Stimulated activated CD8-positive, alpha-beta memory T cell treated with anti-CD3 and anti-CD28 coated beads, Interleukin-12 subunit alpha, Interleukin-12 subunit beta, amount 100 ng/mL, for 24 hours (primary cell): ENCODE data around the gene DENND5A.
A peak's percentile ranks its signal among the peaks of the same experiment; 100 is the strongest.

Source experiments
- DNase-seq: peaks from one replicate; pipeline ENCODE4 v3.0.0-alpha.2; 2020; ENCODE audit errors: extremely low read depth

DENND5A gene

DNA sequence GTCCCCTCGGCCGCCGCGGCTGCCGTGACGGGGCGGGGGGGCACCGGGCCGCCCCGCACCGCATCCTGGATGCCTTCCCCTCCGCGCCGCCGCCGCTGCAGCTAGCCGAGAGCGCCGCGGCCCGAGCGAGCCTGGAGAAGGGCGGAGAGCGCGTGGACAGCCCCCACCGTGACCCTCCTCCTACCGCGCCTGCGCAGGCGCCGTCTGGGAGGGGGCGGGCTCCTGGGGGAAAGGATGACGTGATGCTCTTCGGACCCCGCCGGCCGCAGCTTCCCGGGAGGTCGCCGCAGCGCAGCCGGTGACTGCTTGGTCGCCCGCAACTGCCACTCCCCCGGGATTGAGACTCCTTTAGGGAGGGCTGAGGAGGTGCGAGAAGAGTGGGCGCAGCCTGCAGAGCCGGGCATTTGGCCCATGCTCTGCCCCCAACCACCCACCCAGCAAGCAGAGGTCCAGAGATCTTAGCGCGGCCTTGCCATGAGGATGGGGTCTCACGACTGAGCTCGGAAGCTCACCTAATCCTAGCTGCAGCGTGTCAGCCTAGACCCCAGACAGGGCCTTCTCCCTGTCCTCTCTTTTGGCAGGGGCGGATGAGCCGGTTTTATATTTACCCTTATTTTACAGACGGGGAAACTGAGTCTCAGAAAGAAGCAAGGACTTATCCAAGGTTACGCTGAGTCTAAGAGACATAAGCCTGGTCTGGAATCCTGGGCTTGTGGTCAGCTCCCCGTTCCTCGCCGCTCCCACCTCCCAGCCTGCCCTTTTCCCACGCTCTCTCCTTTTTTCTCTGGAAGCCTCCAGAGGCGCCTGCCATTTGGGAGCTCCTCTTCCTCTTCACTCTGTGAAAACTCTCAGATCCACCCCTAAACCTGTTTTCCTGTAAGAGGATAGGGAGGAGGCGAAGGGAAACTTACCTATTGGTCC is at the start of gene DENND5A:
Gene DENND5A, minus strand, starts transcription at position 140 of the 921 bp plus-strand sequence. CDS start 281 bp downstream, outside the sequence.
- DNase-seq = no peak

DNA sequence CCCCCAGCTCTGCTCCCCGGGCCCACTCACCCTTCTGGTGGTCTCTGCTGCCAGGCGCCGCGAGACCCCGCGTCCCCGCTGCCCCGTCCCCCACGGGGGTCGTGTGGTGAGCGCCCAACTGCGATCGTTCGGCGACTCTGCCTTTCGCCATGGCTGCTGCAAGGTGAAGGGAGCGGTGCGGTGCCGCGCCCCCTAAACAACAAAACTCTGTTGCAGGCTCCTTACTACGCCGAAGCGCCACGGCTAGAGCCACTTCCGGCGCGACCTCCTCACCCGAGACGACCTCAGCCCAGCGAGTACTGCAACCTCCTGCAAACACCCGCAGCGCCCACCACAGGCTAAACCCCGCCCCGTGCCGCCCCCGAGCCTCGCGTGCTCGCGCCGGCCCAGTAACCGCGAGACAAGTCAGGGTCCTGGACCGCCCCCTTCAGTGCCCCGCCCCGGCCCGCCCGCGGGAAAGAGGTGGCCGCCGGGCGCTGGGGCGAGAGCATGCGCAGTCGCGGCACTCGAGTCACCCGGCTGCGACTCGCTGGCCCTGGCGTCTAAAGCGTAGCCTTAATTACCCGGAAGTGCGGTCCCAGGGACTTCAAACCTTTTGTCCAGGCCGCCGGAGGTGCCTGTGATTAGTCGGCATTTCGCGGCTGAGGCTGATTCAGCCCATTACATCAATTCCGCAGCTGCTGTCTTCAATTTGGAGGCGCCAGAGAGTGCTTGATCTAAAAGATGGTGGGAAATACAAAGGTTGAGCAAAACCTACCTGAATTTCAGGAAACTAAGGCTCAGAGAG is 49.3 kb upstream of the DENND5A start, which contains the start of gene TMEM41B:
Gene TMEM41B, minus strand, starts transcription at position 303 of the 787 bp plus-strand sequence. Its CDS starts 152 bp downstream, at position 151.
- DNase-seq = peak; percentile 100

DNA sequence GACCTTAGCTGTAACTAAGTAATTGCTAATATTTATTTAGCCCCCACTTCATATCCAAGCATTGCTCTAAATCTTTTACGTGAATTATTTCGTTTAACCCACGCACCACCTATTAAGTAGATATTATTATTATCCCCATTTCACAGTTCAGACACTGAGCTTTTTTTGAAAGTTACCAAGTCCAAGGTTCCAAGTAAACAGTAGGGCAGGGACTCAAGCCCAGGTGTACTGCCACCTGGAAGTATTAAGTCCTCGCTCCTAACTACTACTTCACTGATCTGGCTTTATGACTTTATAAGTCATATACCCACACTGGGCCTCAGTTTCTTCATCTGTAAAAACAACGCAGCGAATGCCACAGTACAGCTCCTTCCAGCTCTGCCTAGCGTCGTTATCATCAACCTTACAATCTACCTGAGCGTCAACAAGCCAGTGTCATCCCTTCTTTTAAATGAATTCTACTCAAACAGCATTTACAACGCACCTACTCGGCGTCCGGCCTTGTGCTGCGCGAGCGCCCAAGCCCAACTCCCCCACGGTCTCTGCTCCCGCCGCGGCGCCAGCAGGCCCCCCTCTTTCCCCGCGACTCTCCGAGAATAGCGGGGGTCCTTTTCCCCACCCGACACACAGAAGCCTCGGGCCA is 48.6 kb upstream of the DENND5A start:
- no peak for DNase-seq

DNA sequence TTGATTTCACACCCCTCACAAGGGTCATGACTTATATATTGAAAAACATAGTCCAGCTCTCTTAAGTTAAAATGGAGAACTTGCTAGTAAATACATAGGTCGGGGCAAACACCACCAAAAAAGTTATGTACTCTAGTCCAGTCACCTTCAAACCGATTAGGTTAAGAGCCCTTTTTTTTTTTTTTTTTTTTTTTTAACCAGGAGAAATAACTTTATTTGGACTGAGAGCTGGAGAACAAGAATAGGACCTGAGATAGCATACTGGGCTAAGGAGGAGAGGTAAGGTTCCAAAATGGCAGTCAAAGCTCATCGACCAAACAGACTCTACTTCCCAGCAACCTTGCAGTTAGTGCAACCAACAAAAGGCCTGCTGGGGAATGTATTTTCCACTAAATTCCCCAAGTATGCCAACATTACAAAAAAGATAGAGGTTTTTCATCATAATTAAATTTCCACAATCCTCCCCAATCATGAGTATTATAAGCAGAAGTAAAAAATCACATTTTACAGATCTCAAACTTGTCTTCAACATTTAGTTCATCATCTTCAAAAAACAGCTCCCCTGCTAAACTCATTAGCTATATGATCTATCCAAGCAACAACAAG is 45.4 kb upstream of the DENND5A start:
- DNase-seq = no peak

DNA sequence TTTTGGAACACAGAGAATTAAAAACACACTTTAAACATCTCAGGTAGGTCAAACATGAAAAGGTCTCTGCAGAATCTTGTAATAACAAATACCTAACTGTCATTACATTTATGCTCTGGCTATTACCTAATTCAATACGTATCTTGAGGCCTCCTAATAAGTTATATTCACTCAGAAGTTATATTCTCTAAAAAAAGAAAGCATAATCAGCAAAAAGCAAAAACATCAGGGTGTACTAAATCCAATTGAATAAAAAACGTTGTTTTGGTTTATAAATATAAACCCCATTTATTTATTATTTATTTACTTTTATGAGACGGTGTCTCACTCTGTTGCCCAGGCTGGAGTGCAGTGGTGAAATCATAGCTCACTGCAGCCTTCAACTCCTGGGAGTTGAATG is 39.0 kb upstream of the DENND5A start:
- no peak for DNase-seq

DNA sequence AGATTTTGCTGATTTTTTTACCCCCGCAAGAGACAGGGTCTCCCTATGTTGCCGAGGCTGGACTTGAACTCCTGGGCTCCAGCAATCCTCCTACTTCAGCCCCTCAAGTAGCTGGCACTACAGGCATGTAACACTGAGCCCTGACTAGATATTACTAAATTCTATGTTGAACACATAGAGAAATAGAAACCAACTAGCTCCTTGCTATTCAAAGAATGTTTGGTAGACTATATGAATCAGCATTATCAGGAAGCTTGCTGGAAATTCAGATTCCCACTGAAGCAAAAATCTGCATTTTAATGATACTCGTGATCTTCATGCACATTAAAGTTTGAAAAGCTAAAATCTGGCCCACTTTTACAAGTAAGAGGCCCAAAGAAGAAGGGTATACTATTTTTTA is 37.3 kb upstream of the DENND5A start:
- DNase-seq = no peak

DNA sequence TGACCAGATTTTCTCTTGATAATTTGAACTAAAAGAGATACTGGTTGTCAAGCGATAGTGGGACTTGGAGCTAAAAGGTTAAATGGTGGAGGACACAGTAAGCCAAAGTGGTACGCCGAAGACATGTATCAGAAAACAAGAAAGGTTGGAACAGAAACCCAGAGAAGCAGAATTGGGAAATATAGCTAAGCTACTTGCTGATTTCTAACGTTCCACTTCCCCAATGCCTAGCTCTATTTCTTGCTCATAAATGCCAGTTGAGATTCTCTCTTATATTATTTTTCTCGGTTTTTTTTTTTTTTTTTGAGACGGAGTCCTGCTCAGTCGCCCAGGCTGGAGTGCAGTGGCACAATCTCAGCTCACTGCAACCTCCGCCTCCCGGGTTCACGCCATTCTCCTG is 36.6 kb upstream of the DENND5A start:
- DNase-seq = no peak

DNA sequence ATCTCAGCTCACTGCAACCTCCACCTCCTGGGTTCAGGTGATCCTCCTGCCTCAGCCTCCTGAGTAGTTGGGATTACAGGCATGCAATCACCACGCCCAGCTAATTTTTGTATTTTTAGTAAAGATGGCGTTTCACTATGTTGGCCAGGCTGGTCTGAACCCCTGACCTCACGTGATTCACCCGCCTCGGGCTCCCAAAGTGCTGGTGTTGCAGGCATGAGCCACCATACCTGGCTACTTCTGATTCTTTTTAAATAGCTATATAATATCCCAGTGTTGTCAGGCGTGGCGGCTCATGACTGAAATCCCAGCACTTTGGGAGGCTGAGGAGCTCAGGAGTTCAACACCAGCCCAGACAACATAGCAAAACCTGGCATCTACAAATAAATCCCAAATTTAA is 28.5 kb upstream of the DENND5A start:
- no peak for DNase-seq

DNA sequence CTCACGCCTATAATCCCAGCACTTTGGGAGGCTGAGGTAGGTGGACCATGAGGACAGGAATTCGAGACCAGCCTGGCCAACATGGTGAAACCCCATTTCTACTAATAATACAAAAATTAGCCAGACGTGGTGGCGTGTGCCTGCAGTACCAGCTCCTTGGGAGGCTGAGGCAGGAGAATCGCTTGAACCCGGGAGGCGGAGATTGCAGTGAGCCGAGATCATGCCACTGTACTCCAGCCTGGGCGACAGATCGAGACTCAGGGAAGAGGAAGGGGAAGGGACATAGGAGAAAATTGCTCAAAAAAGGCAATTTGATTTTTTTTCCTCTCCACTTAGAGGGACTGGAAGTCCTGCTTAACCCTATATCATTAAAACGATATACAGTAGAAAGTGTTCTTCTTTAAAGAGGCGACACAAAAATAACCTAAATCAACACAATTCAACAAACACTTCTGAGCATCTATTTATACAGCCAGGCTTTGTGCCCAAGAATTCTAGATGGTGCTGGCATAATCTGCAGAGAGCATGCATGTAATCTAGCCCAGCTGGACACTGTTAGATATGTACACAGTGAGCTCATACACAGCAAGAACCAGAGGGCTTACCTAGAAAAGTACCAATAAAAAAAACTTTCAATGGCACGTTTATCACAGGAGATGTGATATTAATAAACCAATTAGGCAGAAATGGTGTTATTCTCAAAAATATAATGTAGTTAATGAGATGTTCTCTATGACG is 20.9 kb upstream of the DENND5A start:
- DNase-seq = no peak

DNA sequence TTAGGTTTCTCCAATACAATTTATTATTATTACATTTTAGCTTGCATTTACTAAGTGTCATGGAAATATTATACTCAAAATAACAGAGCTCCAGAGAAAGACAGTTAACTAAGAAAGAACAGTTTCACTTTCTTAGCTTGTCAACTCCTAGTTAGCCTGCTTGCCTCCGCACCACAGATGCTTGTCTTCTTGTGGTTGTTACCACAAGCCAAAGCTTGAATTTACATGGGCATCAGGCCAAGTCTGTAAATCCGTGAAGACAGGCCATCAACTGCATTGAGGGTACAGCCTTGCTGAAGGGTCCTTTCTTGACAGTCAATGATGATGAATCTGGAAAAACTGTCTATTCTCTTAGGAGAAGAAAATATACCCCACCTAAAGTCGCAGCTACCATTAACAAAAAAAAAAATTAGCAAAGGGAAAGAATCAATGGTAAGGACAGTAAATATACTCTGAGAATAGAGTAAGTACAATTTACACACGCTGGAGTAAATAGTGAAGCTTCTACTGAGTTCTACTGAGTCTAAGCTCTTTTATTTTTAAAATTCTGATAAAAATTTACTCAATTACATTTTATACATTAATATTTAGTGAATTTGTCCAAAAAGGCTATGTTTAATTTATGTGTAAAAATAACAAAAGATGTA is 15.6 kb upstream of the DENND5A start:
- DNase-seq = no peak

DNA sequence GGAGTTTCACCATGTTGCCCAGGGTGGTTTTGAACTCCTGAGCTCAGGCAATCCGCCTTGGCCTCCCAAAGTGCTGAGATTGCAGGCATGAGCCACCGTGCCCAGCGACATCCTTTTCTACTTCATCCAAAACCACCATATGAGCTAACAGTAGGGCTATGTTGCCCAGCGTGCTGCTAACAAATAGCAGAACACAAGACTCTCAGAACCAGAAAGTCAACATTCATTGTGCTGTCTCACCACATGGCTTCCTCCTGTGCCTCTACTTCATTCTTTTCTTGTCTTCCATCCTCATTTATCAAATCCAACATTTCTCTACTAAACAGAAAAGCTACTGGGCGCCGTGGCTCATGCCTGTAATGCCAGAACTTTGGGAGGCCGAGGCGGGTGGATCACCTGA is 12.0 kb upstream of the DENND5A start:
- DNase-seq = no peak

DNA sequence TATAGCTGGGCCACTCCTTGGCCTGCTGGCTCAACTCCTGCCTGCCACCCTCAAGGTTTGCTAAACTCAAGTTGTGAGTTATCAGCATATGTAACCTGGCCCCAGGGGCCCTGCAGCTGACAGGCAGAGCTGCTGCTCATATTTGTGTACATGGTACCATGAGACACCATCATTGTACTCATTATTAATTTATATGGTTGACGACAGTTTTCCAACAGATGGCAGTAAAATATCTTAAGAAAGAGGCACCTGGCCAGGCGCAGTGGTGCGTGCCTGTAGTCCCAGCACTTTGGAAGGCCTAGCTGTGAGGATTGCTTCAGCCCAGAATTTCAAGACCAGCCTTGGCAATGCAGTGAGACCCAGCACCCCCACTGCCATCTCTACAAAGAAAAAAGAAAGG is 11.4 kb upstream of the DENND5A start:
- DNase-seq = no peak

DNA sequence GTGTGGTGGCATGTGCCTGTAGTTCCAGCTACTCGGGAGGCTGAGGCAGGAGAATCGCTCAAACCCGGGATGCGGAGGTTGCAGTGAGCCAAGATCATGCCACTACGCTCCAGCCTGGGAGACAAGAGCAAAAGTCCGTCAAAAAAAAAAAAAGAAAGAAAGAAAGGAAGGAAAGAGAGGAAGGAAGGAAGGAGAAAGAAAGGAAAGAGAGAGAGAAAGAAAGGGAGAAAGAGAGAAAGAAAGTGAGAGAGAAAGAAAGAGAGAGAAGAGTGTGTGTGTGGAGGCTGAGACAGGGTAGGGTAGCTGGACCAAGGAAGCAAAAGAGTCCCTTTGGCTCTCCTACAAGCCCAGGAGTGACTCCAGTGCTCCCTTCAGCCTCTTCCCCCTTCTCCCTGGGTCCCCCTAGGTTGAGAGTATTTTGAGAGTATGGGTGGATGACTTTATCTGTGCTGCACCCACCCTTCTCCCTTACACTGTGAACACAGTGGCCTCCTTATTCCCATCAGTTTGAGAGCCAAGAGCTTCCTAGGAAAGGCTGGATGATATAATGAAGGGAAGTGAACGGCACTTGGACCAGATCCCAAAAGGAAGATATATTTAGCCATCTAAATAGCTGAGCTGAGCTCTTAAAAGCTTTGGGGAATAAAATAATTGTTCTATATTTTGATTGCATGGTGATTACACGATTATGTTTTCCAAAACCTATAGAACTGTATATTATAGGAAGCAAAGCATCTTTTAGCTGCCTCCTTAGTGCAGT is 9.5 kb upstream of the DENND5A start:
- no peak for DNase-seq

DNA sequence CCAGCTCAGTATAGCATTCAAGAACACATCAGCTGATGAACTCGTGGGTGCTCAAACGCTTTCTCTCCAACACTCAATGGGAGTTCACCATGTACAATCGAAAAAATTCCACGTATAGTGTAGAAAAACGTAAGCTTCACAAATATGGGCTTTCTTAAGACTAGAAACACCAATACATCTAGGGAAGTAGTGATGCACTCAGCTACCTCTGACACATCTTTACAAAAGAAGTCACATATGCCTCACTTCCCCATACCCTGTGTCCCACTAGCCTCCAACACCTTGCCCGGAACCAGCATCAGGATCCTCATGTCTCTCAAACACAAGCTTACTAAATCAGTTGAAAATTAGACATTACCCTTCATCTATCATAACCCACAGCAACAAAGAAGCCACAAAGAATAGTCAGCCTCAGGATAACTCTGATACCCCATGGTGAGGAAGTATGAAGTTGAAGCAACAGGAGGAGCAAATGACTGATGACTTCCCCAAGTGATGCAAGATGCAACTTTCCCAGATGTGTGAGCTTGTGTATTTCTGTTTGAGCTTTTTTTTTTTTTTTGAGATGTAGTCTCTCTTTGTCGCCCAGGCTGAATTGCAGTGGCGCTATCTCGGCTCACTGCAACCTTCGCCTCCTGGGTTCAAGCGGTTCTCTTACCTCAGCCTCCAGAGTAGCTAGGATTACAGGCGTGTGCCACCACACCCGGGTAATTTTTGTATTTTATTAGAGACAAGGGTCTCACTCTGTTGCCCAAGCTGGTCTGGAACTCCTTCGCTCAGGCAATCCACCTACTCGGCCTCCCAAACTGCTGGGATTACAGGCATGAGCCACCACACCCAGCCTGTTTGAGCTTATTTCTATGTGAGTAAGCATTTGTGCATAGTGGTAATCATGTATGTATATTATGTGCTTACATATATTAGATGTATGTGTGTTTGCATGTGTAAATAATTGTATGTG is 8.5 kb upstream of the DENND5A start:
- DNase-seq = no peak

DNA sequence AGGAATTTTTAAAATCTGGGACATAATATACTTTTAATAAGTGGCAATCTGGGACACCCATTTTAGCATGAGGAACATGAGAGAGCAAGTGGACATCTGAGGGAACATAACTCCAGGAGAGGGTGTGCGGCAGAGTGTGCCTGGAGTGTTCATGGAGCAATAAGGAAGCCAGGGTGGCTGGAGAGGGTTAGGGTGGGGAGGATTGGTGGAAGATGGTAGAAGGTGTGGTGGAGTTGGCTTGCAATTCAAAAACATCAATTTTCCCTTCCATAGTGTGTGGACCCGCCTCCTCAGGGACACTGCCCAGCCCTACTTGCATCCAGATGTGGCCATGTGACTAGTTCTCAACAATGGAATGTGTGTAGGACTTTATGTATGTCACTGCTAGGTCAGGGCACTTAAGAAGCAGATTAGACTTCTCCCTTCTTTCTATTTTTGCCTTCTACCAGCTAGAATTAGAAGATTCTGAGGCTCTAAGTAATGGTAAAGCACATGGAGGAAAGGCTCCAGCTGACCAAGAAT is 4.4 kb upstream of the DENND5A start:
- no peak for DNase-seq

DNA sequence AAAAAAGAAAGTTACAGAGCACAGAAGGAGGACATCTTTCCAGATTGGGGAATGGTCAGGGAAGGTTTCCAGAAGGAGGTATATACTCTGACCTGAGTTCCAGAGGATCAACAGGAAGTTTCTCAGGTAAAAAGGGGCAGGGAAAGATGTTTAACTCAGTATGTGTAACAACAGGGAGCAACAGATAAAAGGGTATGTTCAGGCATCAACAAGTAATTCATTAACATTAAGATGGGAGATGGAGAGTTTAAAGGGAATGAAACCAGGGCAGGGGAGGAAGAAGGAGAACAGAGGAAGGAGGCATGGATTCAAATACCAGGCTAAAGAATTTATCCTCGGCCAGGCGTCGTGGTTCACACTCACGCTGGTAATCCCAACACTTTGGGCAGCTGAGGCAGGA is 2.5 kb upstream of the DENND5A start:
- no peak for DNase-seq

DNA sequence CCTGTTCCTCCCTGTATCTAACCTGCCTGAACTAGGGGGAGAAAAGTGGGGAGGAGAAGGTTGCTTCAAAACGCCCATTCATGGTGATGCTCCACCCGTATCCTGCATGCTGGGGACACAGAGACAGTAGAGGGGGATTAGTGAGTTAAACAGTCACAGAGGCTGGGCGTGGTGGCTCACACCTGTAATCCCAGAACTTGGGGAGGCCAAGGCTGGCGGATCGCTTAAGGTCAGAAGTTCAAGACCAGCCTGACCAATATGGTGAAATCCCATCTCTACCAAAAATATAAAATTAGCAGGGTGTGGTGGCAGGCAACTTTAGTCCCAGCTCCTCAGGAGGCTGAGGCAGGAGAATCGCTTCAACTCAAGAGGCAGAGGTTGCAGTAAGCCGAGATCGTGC is 1.8 kb upstream of the DENND5A start:
- DNase-seq = no peak

DNA sequence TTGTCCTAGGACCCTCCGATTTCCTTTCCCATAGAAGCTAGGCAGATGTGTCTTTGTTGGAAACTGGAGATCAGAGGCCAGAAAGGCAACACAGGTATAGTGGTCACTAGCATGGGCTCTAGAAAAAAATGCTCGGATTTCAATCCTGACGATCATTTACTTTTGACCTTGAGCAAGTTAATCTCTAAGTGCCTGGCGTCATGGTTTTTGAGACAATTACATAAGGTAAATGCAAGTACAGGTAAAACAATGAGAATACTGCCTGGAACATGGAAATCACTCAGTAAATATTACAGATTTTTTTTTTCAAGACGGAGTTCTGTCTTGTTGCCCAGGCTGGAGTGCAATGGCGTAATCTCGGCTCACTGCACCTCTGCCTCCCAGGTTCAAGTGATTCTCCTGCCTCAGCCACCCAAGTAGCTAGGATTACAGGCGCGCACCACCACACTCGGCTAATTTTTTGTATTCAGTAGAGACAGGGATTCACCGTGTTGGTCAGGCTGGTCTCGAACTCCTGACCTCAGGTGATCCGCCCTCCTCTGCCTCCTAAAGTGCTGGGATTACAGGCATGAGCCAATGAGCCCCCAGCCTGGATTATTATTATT is 1.1 kb upstream of the DENND5A start:
- no peak for DNase-seq
